ENCODE data around the gene NXNL1.
"Not testable (repeated sequence)": the region's sequence is repeated elsewhere in the genome, so short reads cannot be mapped to it uniquely, and the experiment has no call there.

The NXNL1 gene
- total RNA-seq: 0 reads per million in 2 donors

GRCh38 chr19:17460372-17461230, at the start of gene NXNL1:
Gene NXNL1 (minus strand): TSS chr19:17460926. CDS start chr19:17460869, 57 bp downstream.
- no peak for DNase-seq

GRCh38 chr19:17508558-17508933, 47.8 kb upstream of the NXNL1 start:
- not testable (repeated sequence) for DNase-seq

- DNase-seq: no peak
These were observed 46.0 kb upstream of the NXNL1 start for GRCh38 chr19:17506745-17507144.

- no peak for DNase-seq
These were observed 44.5 kb upstream of the NXNL1 start for GRCh38 chr19:17505223-17505622.

GRCh38 chr19:17504456-17504855, 43.7 kb upstream of the NXNL1 start:
- DNase-seq: no peak

- DNase-seq: no peak
These were observed 43.3 kb upstream of the NXNL1 start for GRCh38 chr19:17504030-17504429.

- no peak for DNase-seq
These were observed 42.5 kb upstream of the NXNL1 start for GRCh38 chr19:17503240-17503639.

- DNase-seq: no peak
These were observed 39.9 kb upstream of the NXNL1 start for GRCh38 chr19:17500447-17501198.

GRCh38 chr19:17499648-17500446, 39.1 kb upstream of the NXNL1 start:
- no peak for DNase-seq

GRCh38 chr19:17499025-17499424, 38.3 kb upstream of the NXNL1 start:
- DNase-seq: not testable (repeated sequence)

- DNase-seq: no peak
These were observed 36.5 kb upstream of the NXNL1 start for GRCh38 chr19:17497149-17497798.

- peak; percentile 79 for DNase-seq
These were observed 35.7 kb upstream of the NXNL1 start for GRCh38 chr19:17496337-17496997.

- DNase-seq: no peak
These were observed 35.0 kb upstream of the NXNL1 start for GRCh38 chr19:17495639-17496296.

- no peak for DNase-seq
These were observed 30.6 kb upstream of the NXNL1 start for GRCh38 chr19:17491287-17491686.

GRCh38 chr19:17490411-17490810, 29.7 kb upstream of the NXNL1 start:
- DNase-seq: no peak

- DNase-seq: no peak
These were observed 28.8 kb upstream of the NXNL1 start for GRCh38 chr19:17489392-17490030.

GRCh38 chr19:17488593-17489391, 28.1 kb upstream of the NXNL1 start:
- DNase-seq: peak; percentile 72

- DNase-seq: no peak
These were observed 26.8 kb upstream of the NXNL1 start for GRCh38 chr19:17487284-17488121.

All from T-helper 9 cell (primary cell).